Measurements from ENCODE around the gene BEST4.
"Not testable (repeated sequence)": the region's sequence is repeated elsewhere in the genome, so short reads cannot be mapped to it uniquely, and the experiment has no call there.

The BEST4 gene

GRCh38 chr1:44801491-44802305 lies 13.7 kb upstream of the BEST4 start:
- peak; percentile 52 for DNase-seq

- peak; percentile 97 for DNase-seq
Measured at GRCh38 chr1:44799770-44800584, 12.0 kb upstream of the BEST4 start, which contains the start of gene PLK3. Gene PLK3 (plus strand): TSS chr1:44800377. CDS start chr1:44800464, 87 bp downstream.

GRCh38 chr1:44798481-44799365 lies 10.8 kb upstream of the BEST4 start:
- no peak for DNase-seq

GRCh38 chr1:44797886-44798285 lies 9.9 kb upstream of the BEST4 start:
- not testable (repeated sequence) for DNase-seq

- no peak for DNase-seq
Measured at GRCh38 chr1:44792736-44793502, 4.9 kb upstream of the BEST4 start.

GRCh38 chr1:44790968-44791801 lies 3.2 kb upstream of the BEST4 start:
- no peak for DNase-seq

- DNase-seq: no peak
Measured at GRCh38 chr1:44787506-44787905, 464 bp downstream of the BEST4 start.

GRCh38 chr1:44786841-44787426 lies 1.0 kb downstream of the BEST4 start:
- no peak for DNase-seq

GRCh38 chr1:44786138-44786840 lies 1.7 kb downstream of the BEST4 start:
- peak; percentile 61 for DNase-seq

- no peak for DNase-seq
Measured at GRCh38 chr1:44785501-44786137, 2.4 kb downstream of the BEST4 start.

- no peak for DNase-seq
Measured at GRCh38 chr1:44785029-44785380, 3.0 kb downstream of the BEST4 start.

- DNase-seq: peak; percentile 31
Measured at GRCh38 chr1:44784094-44785028, 3.6 kb downstream of the BEST4 start.

GRCh38 chr1:44783697-44784093 lies 4.3 kb downstream of the BEST4 start:
- no peak for DNase-seq

- DNase-seq: no peak
Measured at GRCh38 chr1:44780583-44781121, 7.3 kb downstream of the BEST4 start.

- no peak for DNase-seq
Measured at GRCh38 chr1:44778705-44779576, 9.0 kb downstream of the BEST4 start.

- no peak for DNase-seq
Measured at GRCh38 chr1:44777969-44778635, 9.9 kb downstream of the BEST4 start.

GRCh38 chr1:44777547-44777946 lies 10.4 kb downstream of the BEST4 start:
- DNase-seq: no peak
